ENCODE measurements around the gene UGT1A7. TPM values are rescaled to one million over a fixed set of nuclear protein-coding genes. Genes with fewer than 3 reads are reported as not detected.

UGT1A7 gene
- total RNA-seq, 1 experiment from 2014 or later = not detected

DNA sequence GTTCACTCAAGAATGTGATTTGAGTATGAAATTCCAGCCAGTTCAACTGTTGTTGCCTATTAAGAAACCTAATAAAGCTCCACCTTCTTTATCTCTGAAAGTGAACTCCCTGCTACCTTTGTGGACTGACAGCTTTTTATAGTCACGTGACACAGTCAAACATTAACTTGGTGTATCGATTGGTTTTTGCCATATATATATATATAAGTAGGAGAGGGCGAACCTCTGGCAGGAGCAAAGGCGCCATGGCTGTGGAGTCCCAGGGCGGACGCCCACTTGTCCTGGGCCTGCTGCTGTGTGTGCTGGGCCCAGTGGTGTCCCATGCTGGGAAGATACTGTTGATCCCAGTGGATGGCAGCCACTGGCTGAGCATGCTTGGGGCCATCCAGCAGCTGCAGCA is 78.3 kb downstream of the UGT1A7 start, which contains the start of gene UGT1A1:
TSS of gene UGT1A1 (plus strand) at position 228 of the 400 bp plus-strand sequence. CDS start at position 246, 18 bp downstream.
- no peak for DNase-seq (ENCODE audit: low read depth)

DNA sequence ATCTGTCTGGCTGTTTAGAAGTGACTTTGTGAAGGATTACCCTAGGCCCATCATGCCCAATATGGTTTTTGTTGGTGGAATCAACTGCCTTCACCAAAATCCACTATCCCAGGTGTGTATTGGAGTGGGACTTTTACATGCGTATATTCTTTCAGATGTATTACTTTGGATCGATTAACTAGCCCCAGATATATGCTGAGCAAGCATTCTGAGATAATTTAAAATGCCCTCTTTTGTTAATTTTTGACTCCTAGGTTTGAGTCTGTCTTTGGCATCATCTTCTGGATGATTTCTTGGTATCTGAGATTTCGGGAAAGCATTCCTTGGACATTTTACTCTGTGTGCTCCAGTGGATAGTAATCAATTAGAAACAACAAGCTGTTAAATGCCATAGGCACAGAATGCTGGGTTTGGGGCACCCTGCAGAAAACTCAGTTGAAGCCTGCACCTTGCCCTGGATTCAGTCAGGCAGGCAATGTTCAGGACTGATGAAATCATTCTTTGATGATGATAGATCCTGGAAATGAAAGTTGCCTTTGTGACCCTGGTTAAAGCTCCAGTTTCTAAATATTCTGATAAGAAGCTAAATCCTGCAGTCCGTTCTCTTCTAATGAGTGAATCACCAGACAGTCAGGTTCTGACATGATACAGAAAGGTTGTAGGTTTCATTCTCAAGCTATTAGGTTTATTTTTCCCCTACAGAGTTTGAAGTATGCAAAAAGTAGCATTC is 79.5 kb downstream of the UGT1A7 start:
- peak; percentile 14 for DNase-seq (ENCODE audit: low read depth)

DNA sequence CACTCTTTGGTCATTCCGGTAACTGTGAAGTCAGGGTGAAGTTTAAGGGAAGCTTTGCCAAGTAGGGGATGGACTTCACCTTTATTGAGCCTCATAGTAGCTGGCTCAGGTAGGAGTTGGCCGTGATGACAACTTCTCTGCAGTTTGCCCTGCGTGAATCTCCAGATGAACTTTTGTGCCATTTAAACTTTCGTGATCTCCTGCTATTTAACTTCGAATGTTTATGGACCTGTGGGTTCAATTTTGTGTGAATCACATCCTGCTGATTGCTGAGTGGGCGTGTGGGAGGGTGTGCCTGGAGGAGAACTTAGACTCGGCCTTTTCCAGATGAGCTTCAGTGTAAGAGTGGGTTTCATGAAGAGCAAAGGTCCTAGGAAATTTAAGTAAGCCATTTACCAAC is 82.6 kb downstream of the UGT1A7 start:
- DNase-seq (ENCODE audit: low read depth) = peak; percentile 89

DNA sequence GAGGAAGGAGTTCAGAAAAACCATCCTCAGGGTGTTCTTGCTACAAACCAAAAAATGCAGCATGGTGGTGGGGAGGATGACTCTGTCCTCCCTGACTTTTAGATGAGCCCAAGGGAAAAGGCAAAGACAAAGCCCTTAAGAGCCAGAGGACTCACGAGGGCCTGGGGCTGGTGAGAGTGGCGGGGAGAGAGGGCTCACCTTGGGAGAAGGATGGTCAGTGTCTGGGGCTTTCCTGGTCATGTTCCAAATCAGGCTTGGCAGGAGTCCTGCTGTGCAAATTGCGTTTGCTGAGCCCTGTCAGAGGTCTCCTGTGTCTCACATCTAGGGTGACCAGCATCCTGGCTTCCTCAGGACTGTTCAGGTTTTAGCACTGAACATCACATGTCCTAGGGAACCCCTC is 83.1 kb downstream of the UGT1A7 start:
- peak; percentile 68 for DNase-seq (ENCODE audit: low read depth)

DNA sequence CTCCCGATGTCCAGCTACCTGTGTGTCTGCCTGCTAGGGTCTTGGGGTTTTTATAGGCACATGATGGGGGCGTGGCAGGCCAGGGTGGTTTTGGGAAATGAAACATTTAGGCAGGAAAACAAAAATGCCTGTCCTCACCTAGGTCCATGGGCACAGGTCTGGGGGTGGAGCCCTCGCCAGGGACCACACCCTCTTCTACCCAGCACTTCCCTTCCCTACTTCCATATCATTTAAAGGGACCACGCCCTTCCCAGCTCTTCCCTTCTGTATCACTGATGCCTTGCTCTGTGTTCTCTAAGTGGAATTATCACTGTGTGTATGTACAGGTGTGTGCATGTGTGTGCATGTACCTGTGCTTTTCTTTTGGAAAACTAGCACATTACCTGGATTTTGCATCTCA is 84.7 kb downstream of the UGT1A7 start:
- no peak for DNase-seq (ENCODE audit: low read depth)

DNA sequence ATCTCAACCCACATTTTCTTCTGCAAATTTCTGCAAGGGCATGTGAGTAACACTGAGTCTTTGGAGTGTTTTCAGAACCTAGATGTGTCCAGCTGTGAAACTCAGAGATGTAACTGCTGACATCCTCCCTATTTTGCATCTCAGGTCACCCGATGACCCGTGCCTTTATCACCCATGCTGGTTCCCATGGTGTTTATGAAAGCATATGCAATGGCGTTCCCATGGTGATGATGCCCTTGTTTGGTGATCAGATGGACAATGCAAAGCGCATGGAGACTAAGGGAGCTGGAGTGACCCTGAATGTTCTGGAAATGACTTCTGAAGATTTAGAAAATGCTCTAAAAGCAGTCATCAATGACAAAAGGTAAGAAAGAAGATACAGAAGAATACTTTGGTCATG is 86.4 kb downstream of the UGT1A7 start:
- DNase-seq (ENCODE audit: low read depth) = peak; percentile 24

DNA sequence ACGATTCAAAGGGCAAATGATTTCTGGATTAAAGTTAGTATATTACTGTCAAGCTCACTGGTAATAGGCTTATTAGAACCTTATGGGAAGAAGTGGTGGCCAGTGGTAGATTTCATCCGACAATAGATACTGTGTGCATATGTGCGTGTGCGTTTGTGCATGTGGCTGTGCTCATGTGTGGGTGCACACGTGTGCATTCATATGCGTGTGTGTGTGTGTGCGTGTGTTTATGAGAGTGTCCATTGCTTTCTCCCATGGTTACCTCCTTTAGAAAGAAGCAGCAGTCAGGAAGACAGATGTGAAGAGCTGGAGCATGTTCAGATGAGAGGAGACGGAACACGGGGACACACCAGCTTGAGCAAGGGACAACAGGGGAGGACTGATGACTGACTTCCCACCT is 87.6 kb downstream of the UGT1A7 start:
- no peak for DNase-seq (ENCODE audit: low read depth)

DNA sequence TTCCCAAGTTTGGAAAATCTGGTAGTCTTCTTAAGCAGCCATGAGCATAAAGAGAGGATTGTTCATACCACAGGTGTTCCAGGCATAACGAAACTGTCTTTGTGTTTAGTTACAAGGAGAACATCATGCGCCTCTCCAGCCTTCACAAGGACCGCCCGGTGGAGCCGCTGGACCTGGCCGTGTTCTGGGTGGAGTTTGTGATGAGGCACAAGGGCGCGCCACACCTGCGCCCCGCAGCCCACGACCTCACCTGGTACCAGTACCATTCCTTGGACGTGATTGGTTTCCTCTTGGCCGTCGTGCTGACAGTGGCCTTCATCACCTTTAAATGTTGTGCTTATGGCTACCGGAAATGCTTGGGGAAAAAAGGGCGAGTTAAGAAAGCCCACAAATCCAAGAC is 90.5 kb downstream of the UGT1A7 start:
- no peak for DNase-seq (ENCODE audit: low read depth)

DNA sequence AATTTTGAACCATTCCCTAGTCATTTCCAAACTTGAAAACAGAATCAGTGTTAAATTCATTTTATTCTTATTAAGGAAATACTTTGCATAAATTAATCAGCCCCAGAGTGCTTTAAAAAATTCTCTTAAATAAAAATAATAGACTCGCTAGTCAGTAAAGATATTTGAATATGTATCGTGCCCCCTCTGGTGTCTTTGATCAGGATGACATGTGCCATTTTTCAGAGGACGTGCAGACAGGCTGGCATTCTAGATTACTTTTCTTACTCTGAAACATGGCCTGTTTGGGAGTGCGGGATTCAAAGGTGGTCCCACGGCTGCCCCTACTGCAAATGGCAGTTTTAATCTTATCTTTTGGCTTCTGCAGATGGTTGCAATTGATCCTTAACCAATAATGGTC is 90.9 kb downstream of the UGT1A7 start:
- no peak for DNase-seq (ENCODE audit: low read depth)

DNA sequence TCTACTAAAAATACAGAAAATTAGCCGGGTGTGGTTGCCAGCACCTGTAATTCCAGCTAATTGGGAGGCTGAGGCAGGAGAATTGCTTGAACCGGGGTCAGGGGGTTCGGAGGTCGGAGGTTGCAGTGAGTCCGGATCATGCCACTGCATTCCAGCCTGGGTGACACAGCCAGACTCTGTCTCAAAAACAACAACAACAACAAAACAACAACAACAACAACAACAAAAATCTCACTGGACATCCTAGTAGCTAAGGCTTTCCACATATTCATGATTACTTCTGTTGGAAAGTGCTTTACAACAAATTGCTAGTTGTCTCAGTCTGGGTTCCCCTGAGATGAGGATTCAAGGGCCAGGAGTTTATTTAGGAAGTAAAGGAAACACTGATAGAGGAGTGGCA is 92.2 kb downstream of the UGT1A7 start:
- no peak for DNase-seq (ENCODE audit: low read depth)

DNA sequence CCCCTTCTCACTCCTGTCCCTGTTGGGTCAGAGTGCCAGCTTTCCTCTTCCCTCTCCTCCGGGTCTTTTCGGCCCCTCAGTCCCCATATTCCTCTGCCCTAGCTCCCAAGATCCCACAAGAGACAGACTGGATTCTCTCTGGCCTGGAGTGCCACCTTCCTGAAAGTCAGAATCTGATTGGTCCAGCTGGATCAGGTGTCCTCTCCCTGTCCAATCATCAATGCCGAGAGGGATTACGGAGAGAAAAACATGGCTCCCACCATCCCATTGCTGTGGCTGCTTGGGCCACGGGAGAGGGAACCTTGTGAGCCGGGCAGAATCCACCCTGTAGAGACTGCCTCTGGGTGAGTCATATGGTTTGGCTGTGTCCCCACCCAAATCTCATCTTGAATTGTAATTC is 93.7 kb downstream of the UGT1A7 start:
- no peak for DNase-seq (ENCODE audit: low read depth)

DNA sequence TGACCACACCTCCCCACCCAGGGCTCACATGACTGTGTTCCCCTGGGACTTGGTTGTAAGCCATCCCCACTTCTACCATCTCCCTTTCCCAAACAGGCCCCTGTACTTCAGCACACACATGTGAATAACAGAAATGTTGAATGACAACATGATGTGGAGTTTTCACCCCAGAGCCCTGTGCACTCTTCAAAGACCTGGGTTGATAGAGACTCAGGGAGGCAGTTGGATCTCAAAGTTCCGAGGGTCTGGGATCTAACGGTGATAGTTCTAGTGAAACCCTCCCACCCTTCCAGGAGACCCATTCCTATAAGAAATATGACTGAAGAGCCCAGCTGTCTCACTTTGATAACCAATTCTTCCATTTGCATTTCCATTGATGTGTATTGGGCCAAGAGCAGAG is 96.3 kb downstream of the UGT1A7 start, which contains the start of gene MROH2A:
TSS of gene MROH2A (plus strand) at position 301 of the 400 bp plus-strand sequence. CDS start 1,029 bp downstream, outside the sequence.
- DNase-seq (ENCODE audit: low read depth) = no peak

DNA sequence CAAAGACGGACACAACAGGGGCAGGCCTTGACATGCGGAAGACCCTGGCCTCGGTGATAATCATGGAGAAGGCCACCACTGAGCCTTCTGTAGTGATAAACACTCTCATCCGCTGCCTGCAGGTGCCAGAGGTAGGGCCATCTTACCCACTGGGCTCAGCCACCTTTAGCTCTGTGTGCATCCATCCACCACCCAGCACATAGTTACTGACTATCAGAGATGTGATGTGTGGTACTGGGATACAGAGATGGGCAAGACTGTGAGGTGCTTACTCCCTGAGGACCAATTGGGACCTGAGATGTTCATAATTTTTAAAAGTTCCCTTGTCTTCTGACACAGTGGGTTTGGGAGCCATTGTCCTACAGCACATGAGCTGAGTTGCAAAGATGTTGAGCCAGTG is 98.0 kb downstream of the UGT1A7 start:
- no peak for DNase-seq (ENCODE audit: low read depth)

DNA sequence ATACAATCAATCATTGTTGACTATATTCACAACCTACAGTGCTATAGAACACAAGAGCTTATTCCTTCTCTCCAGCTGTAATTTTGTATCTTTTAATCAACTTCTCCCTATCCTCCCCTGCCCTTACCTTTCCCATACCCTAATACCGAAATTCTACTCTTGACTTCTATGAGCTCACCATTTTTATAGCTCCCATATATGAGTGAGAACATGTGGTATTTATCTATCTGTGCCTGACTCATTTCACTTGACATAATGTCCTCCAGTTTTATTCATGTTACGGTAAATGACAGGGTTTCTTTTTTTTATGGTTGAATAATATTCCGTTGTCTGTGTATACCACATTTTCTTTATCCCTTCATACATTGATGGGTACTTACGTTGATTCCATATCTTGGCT is 99.1 kb downstream of the UGT1A7 start:
- peak; percentile 42 for DNase-seq (ENCODE audit: low read depth)

DNA sequence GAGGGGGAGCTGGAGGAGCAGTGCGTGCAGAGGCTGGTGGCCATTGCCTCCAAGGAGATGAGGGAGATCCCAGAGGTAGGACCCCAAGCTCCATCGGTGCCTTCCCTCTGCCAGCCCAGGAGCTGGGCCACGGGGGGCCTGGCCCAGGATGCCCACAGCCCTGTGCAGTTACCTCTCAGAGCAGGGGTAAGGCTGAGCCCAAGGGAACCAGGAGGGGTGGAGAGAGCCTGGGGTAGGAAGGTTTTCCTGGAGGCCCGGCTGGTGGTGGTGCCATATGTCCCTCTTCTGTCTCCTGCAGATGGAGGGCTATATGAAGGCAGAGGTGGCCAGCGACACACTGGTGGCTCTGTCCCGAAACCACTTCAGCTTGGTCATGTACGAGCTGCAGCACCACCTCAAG is 107.9 kb downstream of the UGT1A7 start:
- DNase-seq (ENCODE audit: low read depth) = no peak

DNA sequence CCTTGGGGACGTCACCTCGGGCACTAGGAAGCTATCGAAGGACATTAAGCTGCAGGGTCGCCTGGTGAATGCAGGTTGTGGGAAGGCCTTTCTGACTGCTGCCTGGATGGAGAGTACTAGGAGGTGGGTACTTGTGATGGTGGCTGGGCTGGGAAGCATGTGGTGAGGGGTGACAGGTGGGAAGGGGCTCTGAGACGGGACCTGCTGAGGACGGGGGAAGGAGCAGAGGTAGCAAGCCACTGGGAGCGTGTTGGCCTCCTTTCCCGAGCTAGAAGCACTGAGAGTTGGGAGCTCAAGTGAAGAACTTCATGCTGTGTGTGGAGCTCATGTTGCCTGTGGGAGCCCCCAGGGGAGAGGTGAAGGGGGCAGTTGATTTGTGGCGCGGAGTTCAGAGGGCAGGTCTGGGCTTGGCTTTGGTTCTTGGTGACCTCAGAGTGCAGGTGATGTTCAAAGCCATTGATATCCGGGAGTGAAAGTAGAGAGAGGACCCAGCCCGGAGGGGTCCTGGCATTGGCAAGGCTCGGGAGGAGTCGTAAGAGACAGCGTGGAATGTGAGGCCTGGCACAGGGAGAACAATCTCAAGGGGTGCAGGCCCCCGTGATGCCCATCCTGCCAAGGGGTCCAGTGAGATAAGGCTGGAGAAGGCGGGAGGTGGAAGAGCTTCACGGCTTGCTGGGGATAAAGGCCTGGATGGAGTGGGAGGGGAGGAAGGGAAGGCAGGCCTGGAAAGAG is 109.6 kb downstream of the UGT1A7 start:
- DNase-seq (ENCODE audit: low read depth) = no peak

DNA sequence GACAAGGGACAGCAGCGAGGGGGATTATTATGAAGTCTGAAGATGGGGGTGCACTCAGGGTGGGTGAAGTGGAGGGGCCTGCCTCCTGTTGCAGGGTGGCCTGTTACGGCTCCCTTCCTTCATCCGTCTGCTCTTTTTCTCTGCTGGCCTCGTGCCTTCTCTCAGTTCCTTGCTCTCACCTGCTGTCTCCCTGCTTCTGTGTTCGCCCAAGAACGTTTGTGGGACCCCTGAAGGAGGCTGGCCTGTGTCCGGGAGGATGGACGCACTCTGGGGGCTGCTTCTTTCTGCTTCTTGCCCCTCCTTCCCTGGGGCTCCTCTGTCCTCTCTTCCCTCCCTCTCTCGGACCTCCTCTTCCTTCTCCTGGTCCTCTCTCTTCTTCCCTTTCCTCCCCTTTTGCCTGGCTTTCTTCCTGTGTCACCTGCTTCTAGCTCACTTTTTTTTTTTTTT is 110.2 kb downstream of the UGT1A7 start:
- DNase-seq (ENCODE audit: low read depth) = no peak

DNA sequence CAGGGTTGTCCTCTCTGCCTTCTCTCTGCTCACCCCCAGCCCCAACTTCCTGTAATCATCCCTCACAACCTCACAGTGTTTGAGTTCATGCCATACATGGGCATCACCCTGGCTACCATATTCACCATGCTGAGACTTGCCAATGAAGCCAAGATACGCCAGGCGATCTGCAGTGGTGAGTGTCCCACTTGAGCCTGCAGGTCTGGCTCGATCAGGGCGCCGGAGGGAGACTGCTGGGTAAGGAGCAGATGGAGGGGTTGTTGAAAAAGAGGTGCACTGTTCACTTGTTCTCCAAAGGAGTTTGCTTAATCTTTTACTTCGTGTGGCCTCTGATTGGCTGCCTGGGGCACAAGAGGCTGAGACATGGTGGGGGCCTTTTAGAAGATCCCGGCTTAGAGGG is 111.0 kb downstream of the UGT1A7 start:
- DNase-seq (ENCODE audit: low read depth) = no peak

DNA sequence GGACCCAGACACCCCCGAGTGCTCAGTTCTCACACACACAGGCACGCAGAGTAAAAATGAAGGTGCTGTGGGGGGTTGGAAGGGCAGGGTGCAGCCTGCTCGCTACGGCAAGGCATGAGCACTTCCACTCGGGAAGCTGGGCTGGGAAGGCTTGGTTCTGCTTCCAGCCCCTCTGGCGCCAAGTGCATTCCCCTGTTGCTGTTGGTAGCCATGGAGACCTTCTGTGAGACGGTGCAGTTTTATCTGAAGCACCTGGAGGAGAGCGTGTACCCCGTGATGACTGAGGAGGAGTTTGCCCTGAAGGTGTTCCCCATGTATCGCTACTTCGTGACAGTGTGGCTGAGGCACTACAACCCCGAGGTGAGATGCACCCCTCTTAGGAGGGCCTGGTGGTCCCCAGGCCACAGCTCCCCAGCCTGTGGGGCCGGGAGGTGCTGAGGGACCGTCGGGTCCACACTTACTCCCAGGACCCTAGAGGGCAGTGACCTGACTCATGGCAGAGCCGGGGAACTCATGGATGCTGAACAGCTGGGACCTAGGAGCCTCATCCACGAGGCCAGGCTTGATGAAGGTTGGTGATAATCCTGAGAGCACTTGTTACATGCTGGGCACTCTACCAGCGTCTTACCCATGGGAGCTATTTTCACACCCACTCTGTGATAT is 111.9 kb downstream of the UGT1A7 start:
- DNase-seq (ENCODE audit: low read depth) = no peak

DNA sequence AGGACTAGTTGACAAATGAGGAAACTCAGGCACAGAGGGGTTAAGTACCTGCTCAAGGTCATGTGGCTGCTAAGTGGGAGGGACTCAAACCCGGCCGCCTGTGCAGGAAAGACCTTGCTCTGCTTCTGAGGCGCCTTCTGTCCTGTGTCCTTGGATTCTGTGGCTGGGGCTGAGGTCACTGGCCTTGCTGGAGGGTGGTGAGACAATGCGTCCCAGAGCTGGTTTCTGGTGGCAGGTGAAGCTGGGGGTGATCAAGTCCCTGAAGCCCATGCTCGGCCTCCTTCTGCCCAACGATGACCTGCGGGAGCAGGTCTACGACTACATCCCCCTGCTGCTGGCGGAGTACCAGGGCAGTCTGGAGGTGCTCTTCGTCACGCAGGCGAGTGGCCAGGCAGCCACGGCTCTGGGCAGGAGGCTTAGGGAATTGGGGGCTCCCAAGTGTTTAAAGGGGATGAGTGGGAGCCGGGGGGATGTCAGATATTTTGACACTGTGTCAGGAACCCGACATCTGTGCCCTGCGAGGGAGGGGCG is 112.5 kb downstream of the UGT1A7 start:
- DNase-seq (ENCODE audit: low read depth) = no peak

DNA sequence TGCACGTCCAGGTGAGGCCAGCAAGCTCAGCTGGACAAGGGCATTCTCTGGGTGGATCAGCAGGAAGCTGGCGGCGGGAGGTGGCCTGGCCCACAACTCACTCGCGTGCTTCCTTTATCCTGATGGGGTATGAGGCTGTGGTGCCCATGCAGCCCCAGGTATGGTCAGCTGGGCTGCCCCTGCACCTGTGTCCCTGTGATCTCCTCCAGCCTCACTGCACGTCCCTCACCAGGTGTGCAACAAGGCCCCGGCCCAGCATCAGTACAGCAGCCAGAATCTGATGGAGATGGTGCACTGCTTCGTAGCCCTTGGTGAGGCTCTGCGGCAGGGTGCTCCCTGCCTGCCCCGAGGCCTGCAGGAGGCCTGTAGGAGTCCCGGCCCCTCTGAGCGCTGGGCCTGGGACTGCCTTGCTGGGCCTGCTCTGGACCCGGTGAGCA is 114.1 kb downstream of the UGT1A7 start:
- no peak for DNase-seq (ENCODE audit: low read depth)

DNA sequence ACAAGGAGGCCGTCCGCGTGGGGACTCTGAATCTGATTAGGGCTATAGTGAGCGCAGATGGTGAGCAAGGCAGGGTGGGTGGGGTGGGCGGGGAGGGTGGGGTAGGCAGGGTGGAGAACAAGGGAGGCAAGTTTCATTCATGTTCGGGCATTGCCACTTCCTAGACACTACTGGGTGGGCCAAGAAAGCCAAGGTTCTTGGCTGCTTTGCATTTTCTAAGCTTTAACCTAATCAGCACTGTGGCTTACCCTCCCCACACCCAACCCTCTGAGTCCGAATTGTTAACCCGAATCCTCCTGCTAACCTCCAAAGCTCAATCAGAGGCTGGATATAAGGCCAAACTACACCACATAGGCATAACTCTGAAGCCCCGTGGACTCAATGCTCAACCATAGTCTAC is 114.6 kb downstream of the UGT1A7 start:
- no peak for DNase-seq (ENCODE audit: low read depth)
